Gastrocnemius medialis (tissue), 4 donors: ENCODE results near the gene SLC22A1. TPM values are rescaled to one million over a fixed set of nuclear protein-coding genes. Genes with fewer than 3 reads are reported as not detected.

Source experiments
- ATAC-seq, 2 donors: fragments of 150-250 bp; one replicate each; pipeline ENCODE4 v1.9.1; 2016
- DNase-seq, 2 donors: peaks; one replicate each; pipeline ENCODE4 v3.0.0-alpha.2; 2019
- H3K27ac ChIP-seq, 4 donors: fragments of 200-600 bp; sonication (generic); 1 replicate in 1 of 4; 2 replicates in 3 of 4; pipeline ENCODE4 v1.5.1; 2016 to 2018; ENCODE audit warnings: mild to moderate bottlenecking in 2 of 4, moderate library complexity in 1 of 4
- H3K27me3 ChIP-seq, 3 donors: fragments of 200-600 bp; sonication (generic) in 2 of 3; 1 replicate in 1 of 3; 2 replicates in 2 of 3; pipeline versions ENCODE4 v1.5.1 to v1.6.0; 2016 to 2019; ENCODE audit warnings: mild to moderate bottlenecking in 1 of 3, moderate library complexity in 1 of 3
- H3K36me3 ChIP-seq, 2 donors: fragments of 200-600 bp; sonication (generic) in 1 of 2; one replicate each; pipeline ENCODE4 v1.5.1; 2017 to 2018
- H3K4me1 ChIP-seq, 2 donors: fragments of 200-600 bp; sonication (generic) in 1 of 2; one replicate each; pipeline ENCODE4 v1.5.1; 2016 to 2017; ENCODE audit warnings: mild to moderate bottlenecking in 2 of 2
- H3K4me3 ChIP-seq, 4 donors: fragments of 200-600 bp; sonication (generic) in 3 of 4; 1 replicate in 1 of 4; 2 replicates in 3 of 4; pipeline ENCODE4 v1.5.1; 2016 to 2019; ENCODE audit warnings: mild to moderate bottlenecking in 2 of 4
- H3K9me3 ChIP-seq, 3 donors: fragments of 200-600 bp; sonication (generic) in 2 of 3; 1 replicate in 1 of 3; 2 replicates in 2 of 3; pipeline ENCODE4 v1.5.1; 2016 to 2019
- CTCF ChIP-seq, 5 experiments: fragments of 450-650 bp in 3 of 5; fragments of 200-600 bp in 2 of 5; sonication (generic) in 2 of 5; IDR thresholded peaks in 4 of 5; conservative IDR thresholded peaks in 1 of 5; 1 replicate in 4 of 5; 2 replicates in 1 of 5; pipeline ENCODE4 v1.5.1; 2016 to 2019; ENCODE audit warnings: antibody characterized with exemption in 5 of 5, mild to moderate bottlenecking in 3 of 5, moderate library complexity in 3 of 5
- POLR2A ChIP-seq, 2 donors: fragments of 450-650 bp; IDR thresholded peaks; one replicate each; pipeline ENCODE4 v1.6.1; 2017; ENCODE audit warnings: antibody characterized with exemption in 2 of 2, mild to moderate bottlenecking in 2 of 2, moderate library complexity in 2 of 2
- in situ Hi-C, 4 donors: fragments of 200-750 bp; cut with MboI; loops; one replicate each; pipeline versions ENCODE4 v1.15.0 to v1.8.0; 2017; ENCODE audit warnings: low sequenced_read_pairs in 4 of 4
- intact Hi-C: fragments of 100-400 bp; cut with DNase I; formaldehyde crosslinking; loops from one replicate; pipeline ENCODE4 v1.15.1; 2023; ENCODE audit warnings: low total_unique reads
- total RNA-seq, 4 donors: library from RNA; depleted of rRNA; stranded (reverse); fragments of >200 nt; gene quantifications; one replicate each; pipeline versions ENCODE4 v1.1.0 to v1.2.3, GENCODE V29; 2016

SLC22A1 gene
- total RNA-seq, 4 donors from 2014 or later: 0.78 to 1.4 (median 1.1) TPM

GRCh38 chr6:160190973-160191372 lies 69.4 kb downstream of the SLC22A1 start:
- TF ChIP-seq POLR2A (IDR thresholded peaks at IDR 0.05): no peak
- TF ChIP-seq CTCF (IDR thresholded peaks at IDR 0.05 in 4 of 5, conservative IDR thresholded peaks at IDR 0.05 in 1 of 5): no peak
- Histone ChIP-seq H3K9me3 (peaks cover 0 to 5% (median 2%) of the 10 kb centered on the region in 3 donors), H3K27ac (no peak overlapping the region), H3K27me3 (no peaks in the 10 kb centered on the region), H3K36me3 (no peaks in the 10 kb centered on the region), H3K4me1 (no peaks in the 10 kb centered on the region), H3K4me3 (no peak overlapping the region)
- intact Hi-C loops (no loop called here), in situ Hi-C loops (no loop called here)
- ATAC-seq (no peak), DNase-seq (no peak)

- intact Hi-C loops: no loop called here
- in situ Hi-C loops: no loop called here
- no peaks in the 10 kb centered on the region for H3K4me1 ChIP-seq
- DNase-seq (no peak), ATAC-seq (no peak)
- H3K27me3 ChIP-seq: no peaks in the 10 kb centered on the region
- TF ChIP-seq POLR2A (IDR thresholded peaks at IDR 0.05): no peak
- TF ChIP-seq CTCF (IDR thresholded peaks at IDR 0.05 in 4 of 5, conservative IDR thresholded peaks at IDR 0.05 in 1 of 5): no peak
- H3K36me3 ChIP-seq: no peaks in the 10 kb centered on the region
- peaks cover 0 to 9% (median 2%) of the 10 kb centered on the region in 3 donors for H3K9me3 ChIP-seq
- H3K4me3 ChIP-seq: no peak overlapping the region
- H3K27ac ChIP-seq: no peak overlapping the region
Observed at GRCh38 chr6:160192840-160193239, 71.2 kb downstream of the SLC22A1 start.

- no peaks in the 10 kb centered on the region for H3K36me3 ChIP-seq
- intact Hi-C loops: no loop called here
- ATAC-seq (no peak), DNase-seq (no peak)
- TF ChIP-seq POLR2A (IDR thresholded peaks at IDR 0.05) (no peak), CTCF (IDR thresholded peaks at IDR 0.05 in 4 of 5, conservative IDR thresholded peaks at IDR 0.05 in 1 of 5) (no peak)
- no peaks in the 10 kb centered on the region for H3K27me3 ChIP-seq
- no peak overlapping the region for H3K27ac ChIP-seq
- in situ Hi-C loops: no loop called here
- no peaks in the 10 kb centered on the region for H3K4me1 ChIP-seq
- H3K9me3 ChIP-seq: peaks cover 0 to 9% (median 2%) of the 10 kb centered on the region in 3 donors
- H3K4me3 ChIP-seq: no peak overlapping the region
Observed at GRCh38 chr6:160194808-160195207, 73.2 kb downstream of the SLC22A1 start.

GRCh38 chr6:160197662-160198061 lies 76.0 kb downstream of the SLC22A1 start:
- H3K27me3 ChIP-seq: no peaks in the 10 kb centered on the region
- DNase-seq (no peak), ATAC-seq (no peak)
- intact Hi-C loops: no loop called here
- peaks cover 0 to 9% (median 2%) of the 10 kb centered on the region in 3 donors for H3K9me3 ChIP-seq
- H3K27ac ChIP-seq: no peak overlapping the region
- no peak overlapping the region for H3K4me3 ChIP-seq
- TF ChIP-seq CTCF (IDR thresholded peaks at IDR 0.05 in 4 of 5, conservative IDR thresholded peaks at IDR 0.05 in 1 of 5) (no peak), POLR2A (IDR thresholded peaks at IDR 0.05) (no peak)
- H3K36me3 ChIP-seq: no peaks in the 10 kb centered on the region
- in situ Hi-C loops: no loop called here
- no peaks in the 10 kb centered on the region for H3K4me1 ChIP-seq

- no peak for TF ChIP-seq POLR2A (IDR thresholded peaks at IDR 0.05)
- no peak for TF ChIP-seq CTCF (IDR thresholded peaks at IDR 0.05 in 4 of 5, conservative IDR thresholded peaks at IDR 0.05 in 1 of 5)
- H3K36me3 ChIP-seq: no peaks in the 10 kb centered on the region
- ATAC-seq (no peak), DNase-seq (no peak)
- H3K27ac ChIP-seq: no peak overlapping the region
- H3K4me1 ChIP-seq: no peaks in the 10 kb centered on the region
- H3K27me3 ChIP-seq: no peaks in the 10 kb centered on the region
- intact Hi-C loops: no loop called here
- no peak overlapping the region for H3K4me3 ChIP-seq
- peaks cover 0 to 9% (median 2%) of the 10 kb centered on the region in 3 donors for H3K9me3 ChIP-seq
- in situ Hi-C loops: no loop called here
Observed at GRCh38 chr6:160198606-160199211, 77.1 kb downstream of the SLC22A1 start.
